Stromal cell of bone marrow (primary cell): ENCODE results near the gene EMILIN3.

ENCODE experiments used
- DNase-seq: peaks from one replicate; pipeline ENCODE4 v3.0.0-alpha.2; 2012; ENCODE audit warnings: low read depth

Gene EMILIN3

DNA sequence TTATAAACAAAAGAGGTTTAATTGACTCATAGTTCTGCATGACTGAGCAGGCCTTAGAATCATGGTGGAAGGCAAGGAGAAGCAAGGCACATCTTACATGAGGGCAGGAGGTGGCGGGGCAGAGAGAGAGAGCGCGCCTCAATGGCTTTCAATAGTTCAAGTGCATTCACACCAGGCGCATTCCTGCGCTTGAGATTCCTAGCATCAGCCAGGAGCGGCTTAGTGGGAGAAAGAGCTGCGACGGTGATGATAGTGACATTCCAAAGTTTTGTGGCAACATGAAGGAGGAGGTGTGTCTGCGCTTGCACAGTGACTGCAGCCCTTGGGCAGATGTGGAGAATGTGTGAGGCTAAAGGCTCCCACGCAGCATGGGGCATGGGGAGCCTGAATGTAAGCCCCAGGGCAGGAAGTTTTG lies 25.0 kb upstream of the EMILIN3 start:
- DNase-seq: no peak

- DNase-seq: no peak
These were observed 24.3 kb upstream of the EMILIN3 start for GRCh38 chr20:41390889-41391288.

- DNase-seq: no peak
These were observed 20.8 kb upstream of the EMILIN3 start for GRCh38 chr20:41387444-41387851.

- DNase-seq: peak; percentile 26
These were observed 20.1 kb upstream of the EMILIN3 start for GRCh38 chr20:41386502-41387427.

DNA sequence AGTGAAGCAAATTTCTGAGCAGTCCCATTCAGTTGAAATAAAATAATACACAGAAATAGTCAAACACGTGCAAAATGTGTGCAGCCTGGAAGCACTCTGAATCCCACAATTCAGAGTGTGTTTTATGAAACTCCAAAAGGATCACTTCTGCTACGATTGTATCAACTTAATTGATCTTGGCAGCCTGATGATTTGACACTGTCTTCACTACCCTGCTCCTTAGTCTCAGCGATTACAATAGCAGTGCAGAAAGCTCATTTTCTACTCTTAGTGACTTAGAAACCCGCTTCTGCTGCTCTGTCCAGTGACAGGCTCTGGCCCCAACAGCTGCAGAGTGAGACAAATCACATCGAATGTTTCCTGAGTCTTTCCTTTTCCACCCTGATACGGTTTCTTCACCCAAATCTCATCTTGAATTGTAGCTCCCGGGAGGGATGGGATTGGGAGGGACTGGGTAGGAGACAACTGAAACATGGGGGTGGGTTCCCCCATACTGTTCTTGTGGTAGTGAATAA lies 16.2 kb upstream of the EMILIN3 start:
- DNase-seq: no peak

- DNase-seq: no peak
These were observed 14.1 kb upstream of the EMILIN3 start for GRCh38 chr20:41380551-41381193.

GRCh38 chr20:41379551-41379950 lies 12.9 kb upstream of the EMILIN3 start:
- DNase-seq: no peak

- DNase-seq: no peak
These were observed 10.7 kb upstream of the EMILIN3 start for GRCh38 chr20:41377275-41377674.

DNA sequence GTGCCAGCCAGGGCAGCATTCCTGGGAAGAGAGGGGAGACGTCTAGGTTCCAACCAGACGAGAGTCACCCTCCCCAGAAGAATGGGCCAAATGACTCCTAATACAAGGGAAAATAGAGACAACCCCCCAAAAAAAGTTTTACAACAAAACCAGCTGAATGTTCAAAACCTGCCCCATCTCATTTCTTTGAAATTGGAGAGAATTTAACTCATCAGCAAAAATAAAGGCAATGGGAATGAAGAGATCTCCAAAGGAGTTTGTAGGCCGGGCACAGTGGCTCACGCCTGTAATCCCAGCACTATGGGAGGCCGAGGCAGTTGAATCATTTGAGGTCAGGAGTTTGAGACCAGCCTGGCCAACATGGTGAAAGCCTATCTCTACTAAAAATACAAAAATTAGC lies 9.7 kb upstream of the EMILIN3 start:
- no peak for DNase-seq

- no peak for DNase-seq
These were observed 9.2 kb upstream of the EMILIN3 start for GRCh38 chr20:41375846-41376245.

DNA sequence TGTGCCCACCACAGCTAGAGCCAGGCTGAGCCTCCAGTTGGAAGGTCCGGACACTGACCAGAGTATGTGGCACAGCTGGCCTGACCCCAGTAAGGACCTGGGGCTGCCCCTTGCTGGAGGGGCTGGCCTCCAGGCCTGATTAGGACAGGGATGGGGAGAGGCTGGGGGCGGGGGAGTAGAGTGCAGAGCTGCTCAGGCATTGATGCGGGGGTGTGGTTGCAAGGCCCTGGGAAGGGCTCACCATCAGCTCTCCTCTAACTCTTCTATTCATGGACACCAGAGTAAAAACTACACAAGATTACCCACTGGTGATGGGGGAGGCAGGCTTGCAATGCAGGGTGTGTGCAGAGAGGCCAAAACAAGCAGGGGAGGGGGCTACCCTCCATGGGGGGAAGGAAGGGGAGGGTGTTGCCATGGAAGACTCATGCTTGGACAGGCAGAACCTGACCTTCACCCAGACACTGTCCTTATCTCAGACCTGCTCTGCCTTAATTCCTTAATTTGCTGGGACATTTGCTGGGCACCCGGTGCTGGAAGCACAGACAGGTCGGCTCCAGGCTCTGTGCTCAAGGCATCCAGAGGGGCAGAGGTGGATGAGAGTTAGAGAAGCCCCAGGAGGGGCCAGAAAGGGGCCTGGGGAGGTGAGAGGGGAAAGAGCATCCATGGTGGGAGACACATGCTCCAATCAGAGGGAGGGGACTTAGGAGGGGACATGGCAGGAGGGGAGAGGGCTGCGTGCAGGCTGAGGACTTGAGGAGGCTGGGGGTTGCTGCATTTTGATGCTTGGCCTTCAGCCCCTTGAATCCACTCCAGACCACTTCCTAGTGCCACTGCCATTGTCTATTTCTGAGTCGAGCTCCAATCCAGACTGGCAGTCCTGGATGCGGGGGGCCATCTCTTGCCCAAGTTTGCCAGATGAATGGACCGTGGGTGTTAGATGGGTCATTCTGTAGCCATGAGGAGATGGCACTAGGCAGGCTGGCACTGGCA lies 7.6 kb upstream of the EMILIN3 start:
- no peak for DNase-seq

- DNase-seq: no peak
These were observed 6.7 kb upstream of the EMILIN3 start for GRCh38 chr20:41373251-41373783.

DNA sequence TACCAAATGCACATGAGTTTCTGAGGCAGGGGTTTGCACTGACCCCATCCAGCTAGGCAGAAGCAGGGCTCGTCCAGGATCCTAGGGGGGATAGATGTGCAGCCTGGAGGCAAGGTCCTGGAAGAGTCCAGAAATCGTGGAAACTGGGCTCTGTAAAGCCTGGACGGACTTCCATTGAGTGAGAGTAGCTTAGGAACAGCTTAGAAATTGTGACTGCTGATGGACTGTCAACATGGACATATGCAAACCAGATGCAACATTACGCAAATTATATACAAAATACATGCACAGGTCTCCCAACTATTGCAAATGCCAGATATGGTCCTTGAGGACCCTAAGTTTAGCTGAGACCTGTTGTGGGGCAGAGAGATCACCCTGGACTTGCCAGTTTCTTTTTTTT lies 4.8 kb upstream of the EMILIN3 start:
- no peak for DNase-seq

- DNase-seq: no peak
These were observed 3.6 kb upstream of the EMILIN3 start for GRCh38 chr20:41370176-41370575.

DNA sequence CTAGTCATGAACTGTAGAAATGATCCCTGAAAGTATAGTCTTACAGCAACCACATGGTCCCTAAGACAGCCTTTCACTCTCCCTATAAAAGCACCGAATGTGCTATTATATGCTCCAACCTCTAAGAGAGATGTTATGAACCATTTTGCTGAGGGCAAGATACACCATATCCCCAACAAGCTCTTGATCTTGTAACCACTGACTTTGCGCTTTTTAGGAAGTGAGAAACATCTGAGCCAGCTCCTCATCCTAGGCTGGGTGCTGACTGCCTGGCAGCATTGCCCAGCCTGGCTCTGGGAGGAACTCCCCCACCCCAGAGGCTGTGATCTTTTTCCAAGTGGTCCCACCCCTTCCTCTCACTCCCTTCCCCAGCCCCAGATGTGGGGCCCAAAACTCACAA lies 3.1 kb upstream of the EMILIN3 start:
- DNase-seq: no peak

GRCh38 chr20:41367956-41368355 lies 1.3 kb upstream of the EMILIN3 start:
- no peak for DNase-seq

- DNase-seq: no peak
These were observed 726 bp upstream of the EMILIN3 start for GRCh38 chr20:41367393-41367695.

DNA sequence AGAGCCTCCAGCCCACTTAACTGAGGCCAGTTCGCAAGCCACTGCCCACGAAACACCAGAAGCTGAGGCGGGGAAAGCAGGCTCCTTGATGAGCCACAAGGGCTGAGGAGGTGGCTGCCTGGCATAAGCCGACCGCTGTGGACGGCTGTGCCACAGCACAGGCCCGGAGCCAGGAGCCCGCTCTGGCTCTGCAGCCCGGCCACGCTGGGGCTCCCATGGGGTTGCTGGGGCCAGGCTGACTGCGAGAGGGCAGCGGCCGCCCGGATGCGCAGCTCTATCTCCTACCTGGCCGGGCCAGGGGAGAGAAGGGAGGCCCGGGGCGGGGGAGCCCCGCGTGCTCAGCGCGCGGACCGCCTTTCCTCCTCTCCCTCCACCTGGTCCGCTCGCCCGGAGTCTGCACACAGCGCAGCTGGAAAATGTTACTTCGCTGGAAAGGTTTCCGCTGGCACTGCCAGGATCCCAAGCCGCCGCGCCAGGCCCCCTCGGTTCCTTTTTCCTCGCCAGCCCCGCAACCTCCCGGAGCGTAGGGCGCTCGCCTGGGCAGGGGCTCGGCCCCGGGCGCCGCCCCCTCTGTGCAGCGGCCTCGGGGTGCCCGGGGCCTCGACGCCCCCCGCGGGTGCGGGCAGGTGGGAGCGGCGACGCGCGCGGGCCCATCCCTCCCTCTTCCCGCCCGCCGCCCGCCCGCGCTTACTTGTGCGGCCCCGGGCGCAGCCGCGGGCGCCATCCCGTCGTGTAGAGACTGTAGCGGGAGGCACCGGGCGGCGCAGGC lies 657 bp downstream of the EMILIN3 start:
- DNase-seq: no peak

- no peak for DNase-seq
These were observed 1.5 kb downstream of the EMILIN3 start for GRCh38 chr20:41364967-41365765.

- no peak for DNase-seq
These were observed 2.3 kb downstream of the EMILIN3 start for GRCh38 chr20:41364236-41364855.
